ENCODE measurements around the gene LYPD1. TPM values are rescaled to one million over a fixed set of nuclear protein-coding genes. Genes with fewer than 3 reads are reported as not detected.

Gene LYPD1
- total RNA-seq, 1 donor from 2014 or later = 7.1 TPM

DNA sequence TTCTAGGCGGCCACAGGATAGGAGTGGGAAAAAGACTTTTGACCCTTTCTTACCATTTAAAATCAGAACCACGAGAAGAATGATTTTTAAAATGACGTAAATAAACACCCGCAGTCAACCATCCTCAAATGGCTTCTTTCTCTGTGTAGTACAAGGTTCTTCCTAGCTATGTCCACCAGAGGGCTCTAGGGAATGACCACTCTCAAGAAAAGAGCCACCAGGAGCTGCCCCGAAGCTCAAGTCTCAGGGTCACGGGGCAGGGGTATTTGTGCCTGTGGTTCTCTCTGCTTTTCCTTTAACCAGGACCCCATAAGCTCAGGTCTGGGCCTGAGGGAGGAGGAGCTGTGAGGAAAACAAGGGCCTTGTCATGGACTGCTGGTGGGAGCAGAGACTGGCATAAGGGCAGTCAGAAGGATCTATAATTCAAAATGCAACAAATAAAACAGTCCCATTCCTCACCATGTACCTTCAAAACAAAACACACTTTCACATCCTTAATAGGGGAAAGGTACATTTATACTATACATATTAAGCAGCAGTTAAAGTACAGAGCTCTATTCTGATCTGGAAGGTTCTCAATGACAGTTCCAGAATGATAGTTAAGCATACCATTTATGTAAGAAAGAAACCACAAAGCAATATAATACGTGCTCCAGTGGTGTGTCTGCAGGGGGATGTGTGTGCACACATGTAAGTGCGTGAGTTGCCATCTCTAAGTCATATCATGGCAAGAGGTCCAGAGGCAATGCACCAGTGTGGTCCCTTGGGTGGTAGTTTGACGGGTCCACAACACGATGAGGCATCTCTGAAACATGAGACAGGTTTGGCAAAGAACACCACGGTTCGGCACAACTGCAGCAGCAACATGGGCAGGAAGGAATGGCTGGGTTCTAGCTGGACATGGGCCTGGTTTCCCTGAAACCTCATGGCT, 18.6 kb downstream of the LYPD1 start:
- Mint-ChIP-seq H3K27ac (no peak overlapping the region), H3K9me3 (ENCODE audit: low read depth) (no peaks in the 10 kb centered on the region), H3K27me3 (peaks cover 6% of the 10 kb centered on the region), H3K36me3 (ENCODE audit: insufficient read depth) (no peaks in the 10 kb centered on the region), H3K4me1 (ENCODE audit: low read depth) (no peaks in the 10 kb centered on the region), H3K4me3 (ENCODE audit: low read depth) (no peak overlapping the region)
- peak; percentile 23 for DNase-seq (ENCODE audit: low spot score, unreplicated experiment)
- TF ChIP-seq, protein P1, sequence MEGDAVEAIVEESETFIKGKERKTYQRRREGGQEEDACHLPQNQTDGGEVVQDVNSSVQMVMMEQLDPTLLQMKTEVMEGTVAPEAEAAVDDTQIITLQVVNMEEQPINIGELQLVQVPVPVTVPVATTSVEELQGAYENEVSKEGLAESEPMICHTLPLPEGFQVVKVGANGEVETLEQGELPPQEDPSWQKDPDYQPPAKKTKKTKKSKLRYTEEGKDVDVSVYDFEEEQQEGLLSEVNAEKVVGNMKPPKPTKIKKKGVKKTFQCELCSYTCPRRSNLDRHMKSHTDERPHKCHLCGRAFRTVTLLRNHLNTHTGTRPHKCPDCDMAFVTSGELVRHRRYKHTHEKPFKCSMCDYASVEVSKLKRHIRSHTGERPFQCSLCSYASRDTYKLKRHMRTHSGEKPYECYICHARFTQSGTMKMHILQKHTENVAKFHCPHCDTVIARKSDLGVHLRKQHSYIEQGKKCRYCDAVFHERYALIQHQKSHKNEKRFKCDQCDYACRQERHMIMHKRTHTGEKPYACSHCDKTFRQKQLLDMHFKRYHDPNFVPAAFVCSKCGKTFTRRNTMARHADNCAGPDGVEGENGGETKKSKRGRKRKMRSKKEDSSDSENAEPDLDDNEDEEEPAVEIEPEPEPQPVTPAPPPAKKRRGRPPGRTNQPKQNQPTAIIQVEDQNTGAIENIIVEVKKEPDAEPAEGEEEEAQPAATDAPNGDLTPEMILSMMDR (IDR thresholded peaks at IDR 0.05; ENCODE audit: unreplicated experiment) = peak; percentile 78

DNA sequence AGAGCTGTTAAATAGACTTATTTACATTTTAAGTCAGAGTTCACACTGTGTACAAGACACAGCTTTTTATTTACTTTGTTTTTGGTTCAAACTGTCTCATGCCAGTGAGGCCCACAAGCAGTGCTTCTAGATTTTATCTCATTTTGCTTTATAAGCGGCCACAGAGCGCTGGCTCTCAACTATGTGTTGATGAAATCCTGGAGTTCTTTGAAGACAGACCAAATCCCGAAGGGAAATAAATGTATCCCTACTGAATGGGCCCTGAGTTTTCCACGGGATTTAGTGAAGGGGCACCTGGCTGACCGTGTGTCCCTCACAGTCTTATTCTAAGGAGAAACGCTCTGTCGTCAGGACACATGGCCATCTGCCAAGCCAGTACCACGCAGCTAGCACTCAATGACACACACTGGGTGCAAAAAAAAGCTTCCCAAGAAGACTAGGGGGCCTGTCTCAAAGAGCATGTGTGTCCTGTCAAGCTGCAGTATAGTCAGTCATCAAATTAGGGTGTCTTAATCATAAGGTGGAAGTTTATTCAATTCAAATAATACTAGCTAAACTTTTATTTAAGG, 23.4 kb downstream of the LYPD1 start:
- no peak for DNase-seq (ENCODE audit: low spot score, unreplicated experiment)
- Mint-ChIP-seq H3K4me3 (ENCODE audit: low read depth) (no peak overlapping the region), H3K27ac (no peak overlapping the region), H3K9me3 (ENCODE audit: low read depth) (no peaks in the 10 kb centered on the region), H3K27me3 (peaks cover 9% of the 10 kb centered on the region), H3K36me3 (ENCODE audit: insufficient read depth) (no peaks in the 10 kb centered on the region), H3K4me1 (ENCODE audit: low read depth) (peaks cover 1% of the 10 kb centered on the region)
- TF ChIP-seq, protein P1 (IDR thresholded peaks at IDR 0.05; ENCODE audit: unreplicated experiment) = no peak

DNA sequence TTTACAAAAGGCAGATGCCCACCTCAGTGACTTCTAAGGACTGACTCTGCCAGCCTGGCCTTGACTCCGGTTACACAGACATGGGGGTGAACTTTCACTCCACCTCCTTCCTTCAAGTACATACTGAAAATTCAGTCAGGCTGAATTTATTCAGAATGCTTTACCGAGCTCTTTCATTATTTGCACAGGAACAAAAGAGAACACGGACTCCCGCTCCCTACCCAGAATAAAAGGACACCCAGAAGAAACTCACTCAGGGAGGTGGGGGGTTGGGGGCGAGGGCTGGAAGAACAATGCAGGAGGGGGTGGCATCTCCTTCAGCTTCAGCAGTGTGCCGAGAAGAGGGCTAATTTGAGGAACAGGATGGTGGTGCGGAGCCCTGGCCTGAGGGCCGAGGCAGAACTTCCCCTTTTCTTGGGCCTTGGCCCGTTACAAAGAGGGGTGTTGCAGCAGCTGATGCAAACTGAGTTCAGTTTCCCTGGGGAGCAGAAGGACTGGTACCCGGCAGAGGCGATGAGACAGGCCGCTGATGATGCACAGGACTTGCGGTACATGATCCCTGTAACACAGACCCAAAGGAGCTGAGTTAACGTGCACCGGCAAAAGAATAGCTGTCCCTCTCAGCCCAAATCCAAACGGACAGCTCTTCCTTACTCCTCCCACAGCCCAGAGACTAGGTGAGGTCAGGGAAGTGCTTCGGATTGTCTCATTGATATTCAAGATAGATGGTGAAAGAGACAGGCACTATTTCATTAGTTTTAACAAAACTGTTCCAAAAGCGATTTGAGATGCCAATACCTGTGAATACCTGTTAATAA, 24.1 kb downstream of the LYPD1 start:
- Mint-ChIP-seq H3K9me3 (ENCODE audit: low read depth) (no peaks in the 10 kb centered on the region), H3K4me3 (ENCODE audit: low read depth) (no peak overlapping the region), H3K27me3 (peaks cover 9% of the 10 kb centered on the region), H3K36me3 (ENCODE audit: insufficient read depth) (no peaks in the 10 kb centered on the region), H3K27ac (no peak overlapping the region), H3K4me1 (ENCODE audit: low read depth) (peaks cover 1% of the 10 kb centered on the region)
- TF ChIP-seq, protein P1 (IDR thresholded peaks at IDR 0.05; ENCODE audit: unreplicated experiment) = no peak
- DNase-seq (ENCODE audit: low spot score, unreplicated experiment) = no peak

DNA sequence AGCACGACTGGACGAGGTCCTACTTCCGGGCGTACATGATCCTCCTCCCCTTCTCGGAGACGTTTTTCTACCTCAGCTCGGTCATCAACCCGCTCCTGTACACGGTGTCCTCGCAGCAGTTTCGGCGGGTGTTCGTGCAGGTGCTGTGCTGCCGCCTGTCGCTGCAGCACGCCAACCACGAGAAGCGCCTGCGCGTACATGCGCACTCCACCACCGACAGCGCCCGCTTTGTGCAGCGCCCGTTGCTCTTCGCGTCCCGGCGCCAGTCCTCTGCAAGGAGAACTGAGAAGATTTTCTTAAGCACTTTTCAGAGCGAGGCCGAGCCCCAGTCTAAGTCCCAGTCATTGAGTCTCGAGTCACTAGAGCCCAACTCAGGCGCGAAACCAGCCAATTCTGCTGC, 24.8 kb downstream of the LYPD1 start:
- Mint-ChIP-seq H3K9me3 (ENCODE audit: low read depth) (no peaks in the 10 kb centered on the region), H3K36me3 (ENCODE audit: insufficient read depth) (no peaks in the 10 kb centered on the region), H3K27me3 (peaks cover 9% of the 10 kb centered on the region), H3K4me3 (ENCODE audit: low read depth) (no peak overlapping the region), H3K4me1 (ENCODE audit: low read depth) (peaks cover 1% of the 10 kb centered on the region), H3K27ac (no peak overlapping the region)
- TF ChIP-seq, protein P1 (IDR thresholded peaks at IDR 0.05; ENCODE audit: unreplicated experiment) = no peak
- DNase-seq (ENCODE audit: low spot score, unreplicated experiment) = no peak

DNA sequence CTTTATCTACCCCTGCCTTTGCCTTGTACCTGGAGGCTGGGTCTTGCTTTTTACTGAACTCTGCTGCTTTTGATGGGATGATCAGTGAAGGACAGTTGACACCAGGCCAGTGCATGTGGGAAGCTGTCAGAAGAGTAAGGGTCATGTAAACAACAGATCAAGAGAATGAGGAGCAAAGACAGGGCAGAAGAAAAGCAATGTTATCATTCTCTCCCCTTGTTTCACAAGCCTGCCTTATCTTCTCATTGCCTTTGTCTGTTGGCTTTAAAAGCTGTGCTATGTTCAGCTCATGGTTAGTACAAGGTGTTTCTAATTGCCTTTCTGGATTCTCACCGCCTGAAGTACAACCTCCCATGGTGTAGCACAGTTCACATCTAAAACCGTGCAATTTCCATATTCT, 27.6 kb downstream of the LYPD1 start:
- Mint-ChIP-seq H3K9me3 (ENCODE audit: low read depth) (no peaks in the 10 kb centered on the region), H3K4me3 (ENCODE audit: low read depth) (no peak overlapping the region), H3K27me3 (peaks cover 3% of the 10 kb centered on the region), H3K27ac (no peak overlapping the region), H3K36me3 (ENCODE audit: insufficient read depth) (no peaks in the 10 kb centered on the region), H3K4me1 (ENCODE audit: low read depth) (peaks cover 1% of the 10 kb centered on the region)
- TF ChIP-seq, protein P1 (IDR thresholded peaks at IDR 0.05; ENCODE audit: unreplicated experiment) = no peak
- no peak for DNase-seq (ENCODE audit: low spot score, unreplicated experiment)
